GM12878 (cell line): ENCODE results near the gene MAPK1. TPM values are rescaled to one million over a fixed set of nuclear protein-coding genes. Genes with fewer than 3 reads are reported as not detected.

Experiments
- ATAC-seq: fragments of 200-7000 bp; cut with Tn5 transposase; 3 replicates; pipeline ENCODE4 v1.9.1; 2020; ENCODE audit warnings: mild to moderate bottlenecking, moderate library complexity
- BruUV-seq: library from RNA; stranded (reverse); fragments of 400-500 nt; replicated peaks from 2 replicates; lab custom pipeline; 2021; lab: Mats Ljungman, UMichigan
- CTCF ChIA-PET: fragments of 300-600 bp; sonication (Branson Sonifier 250); formaldehyde crosslinking; extraction: SDS; loops from one replicate; lab custom pipeline; 2021; ENCODE audit warnings: inconsistent platforms; lab: Yijun Ruan, JAX
- POLR2A ChIA-PET: fragments of 350-600 bp; formaldehyde crosslinking; extraction: SDS; loops from one replicate; lab custom pipeline; 2021; ENCODE audit warnings: inconsistent platforms; lab: Charles Lee
- RAD21 ChIA-PET: fragments of 300-600 bp; sonication (Branson Sonifier 250); formaldehyde crosslinking; loops from one replicate; lab custom pipeline; 2023; ENCODE audit warnings: antibody characterized with exemption; ENCODE audit not compliant: unreplicated experiment; lab: Charles Lee
- SMC1A ChIA-PET: fragments of 300-600 bp; sonication (Branson Sonifier 250); formaldehyde crosslinking; loops from one replicate; lab custom pipeline; 2023; ENCODE audit not compliant: unreplicated experiment, uncharacterized antibody; lab: Charles Lee
- DNase-seq: peaks from one replicate; pipeline ENCODE4 v3.0.0-alpha.2; 2011; ENCODE audit warnings: low read depth, low spot score
- FAIRE-seq: peaks from 3 replicates; lab custom pipeline; 2011; peaks lifted over from hg19 to GRCh38; lab: Jason Lieb, UNC
- H2AFZ ChIP-seq: 2 replicates; pipeline ENCODE4 v1.6.0; 2011; ENCODE audit warnings: low read depth, low read length, control low read depth; ENCODE audit not compliant: control insufficient read depth
- H3K27ac ChIP-seq: 2 replicates; pipeline ENCODE4 v1.5.1; 2011; ENCODE audit warnings: control low read depth; ENCODE audit not compliant: control insufficient read depth, insufficient read depth
- H3K27me3 ChIP-seq, 2 experiments: replicated peaks in 1 of 2; 2 replicates each; pipeline versions ENCODE4 v1.6.0 to v1.6.1; 2011; ENCODE audit warnings: low read length in 1 of 2; ENCODE audit not compliant: control insufficient read depth in 2 of 2, insufficient read depth in 2 of 2
- H3K36me3 ChIP-seq, 2 experiments: 2 replicates each; pipeline ENCODE4 v1.5.1; 2011; ENCODE audit warnings: low read length in 1 of 2; ENCODE audit not compliant: control insufficient read depth in 2 of 2, insufficient read depth in 2 of 2
- H3K4me1 ChIP-seq: 2 replicates; pipeline ENCODE4 v1.6.1; 2011; ENCODE audit warnings: mild to moderate bottlenecking, low read length, moderate library complexity, mixed read lengths; ENCODE audit not compliant: control insufficient read depth, insufficient read depth
- H3K4me2 ChIP-seq: 2 replicates; pipeline ENCODE4 v1.6.0; 2011; ENCODE audit warnings: control low read depth; ENCODE audit not compliant: control insufficient read depth, insufficient read depth
- H3K4me3 ChIP-seq: fragments of 200-600 bp; sonication (generic); 2 replicates; pipeline ENCODE4 v1.5.1; 2016
- H3K79me2 ChIP-seq: 2 replicates; pipeline ENCODE4 v1.6.0; 2011; ENCODE audit warnings: low read length; ENCODE audit not compliant: control insufficient read depth, insufficient read depth
- H3K9ac ChIP-seq: 2 replicates; pipeline ENCODE4 v1.8.0; 2011; ENCODE audit warnings: low read length, control low read depth, mixed read lengths; ENCODE audit not compliant: control insufficient read depth, insufficient read depth
- H3K9me3 ChIP-seq: replicated peaks from 3 replicates; pipeline ENCODE4 v1.5.1; 2011; ENCODE audit warnings: mild to moderate bottlenecking, low read length; ENCODE audit not compliant: control insufficient read depth, insufficient read depth
- H4K20me1 ChIP-seq: 2 replicates; pipeline ENCODE4 v1.6.0; 2011; ENCODE audit not compliant: control insufficient read depth, insufficient read depth
- BACH1 ChIP-seq: fragments of 450-650 bp; IDR thresholded peaks from 2 replicates; pipeline ENCODE4 v1.6.1; 2017; ENCODE audit warnings: mild to moderate bottlenecking, borderline replicate concordance
- BCL11A ChIP-seq: IDR thresholded peaks from 2 replicates; pipeline ENCODE4 v1.6.1; 2011; ENCODE audit warnings: low read depth, low read length
- BMI1 ChIP-seq: fragments of 450-650 bp; IDR thresholded peaks from 2 replicates; pipeline ENCODE4 v1.6.1; 2016; ENCODE audit warnings: mild to moderate bottlenecking, moderate library complexity, borderline replicate concordance
- CHD2 ChIP-seq: IDR thresholded peaks from 2 replicates; pipeline ENCODE4 v1.6.1; 2011; ENCODE audit warnings: low read depth, low read length, improper control_type of control experiment, borderline replicate concordance
- CREM ChIP-seq: IDR thresholded peaks from 2 replicates; pipeline ENCODE4 v1.6.1; 2014; ENCODE audit warnings: antibody characterized with exemption, low read depth
- HDGF ChIP-seq: fragments of 450-650 bp; IDR thresholded peaks from 2 replicates; pipeline ENCODE4 v1.6.1; 2016; ENCODE audit warnings: antibody characterized with exemption
- IKZF1 ChIP-seq: fragments of 450-650 bp; conservative IDR thresholded peaks from 2 replicates; pipeline ENCODE4 v1.6.1; 2017; ENCODE audit warnings: antibody characterized with exemption, mild to moderate bottlenecking
- MEF2B ChIP-seq: fragments of 450-650 bp; IDR thresholded peaks from 2 replicates; pipeline ENCODE4 v1.6.1; 2018; ENCODE audit warnings: mild to moderate bottlenecking, moderate library complexity; ENCODE audit not compliant: partially characterized antibody, poor library complexity, severe bottlenecking
- MTA2 ChIP-seq: fragments of 450-650 bp; IDR thresholded peaks from 2 replicates; pipeline ENCODE4 v1.6.1; 2016; ENCODE audit warnings: low read depth, mild to moderate bottlenecking, moderate library complexity
- MYC ChIP-seq: IDR thresholded peaks from 2 replicates; pipeline ENCODE4 v1.6.1; 2011; ENCODE audit warnings: mild to moderate bottlenecking, low read length, moderate library complexity, inconsistent platforms; ENCODE audit not compliant: insufficient read depth, insufficient replicate concordance, insufficient read length, severe bottlenecking
- NFIC ChIP-seq: IDR thresholded peaks from 2 replicates; pipeline ENCODE4 v1.6.1; 2012; ENCODE audit warnings: low read depth, mild to moderate bottlenecking, inconsistent platforms, low read length, moderate library complexity
- POU2F2 ChIP-seq: IDR thresholded peaks from 3 replicates; pipeline ENCODE4 v1.6.1; 2011; ENCODE audit warnings: low read depth, mild to moderate bottlenecking, low read length, borderline replicate concordance
- RB1 ChIP-seq: fragments of 450-650 bp; formaldehyde crosslinking; IDR thresholded peaks from 2 replicates; pipeline ENCODE4 v1.6.1; 2017; ENCODE audit warnings: mild to moderate bottlenecking, borderline replicate concordance
- RUNX3 ChIP-seq: IDR thresholded peaks from 2 replicates; pipeline ENCODE4 v1.6.1; 2012; ENCODE audit warnings: low read length, inconsistent platforms
- SIN3A ChIP-seq: IDR thresholded peaks from 2 replicates; pipeline ENCODE4 v1.6.1; 2012; ENCODE audit warnings: low read depth, low read length, improper control_type of control experiment
- TCF12 ChIP-seq: IDR thresholded peaks from 2 replicates; pipeline ENCODE4 v1.6.1; 2011; ENCODE audit warnings: low read depth, mild to moderate bottlenecking, low read length
- YY1 ChIP-seq: IDR thresholded peaks from 2 replicates; pipeline ENCODE4 v1.6.1; 2011; ENCODE audit warnings: low read depth, mild to moderate bottlenecking, low read length
- WGBS: methylation state at CpG from one replicate; pipeline ENCODE4 v1.1.6; 2016; ENCODE audit warnings: low lambda C conversion rate; ENCODE audit not compliant: insufficient replicate concordance, insufficient coverage; ENCODE audit errors: missing lambda C conversion rate; 5-methylcytosine and 5-hydroxymethylcytosine counted together
- in situ Hi-C: fragments of 300-500 bp; cut with MboI; formaldehyde crosslinking; loops from 9 replicates; pipeline ENCODE4 v1.14.3; 2018; ENCODE audit warnings: mixed read lengths
- intact Hi-C: fragments of 100-400 bp; cut with micrococcal nuclease; formaldehyde crosslinking; loops from one replicate; pipeline ENCODE4 v1.14.2; 2022; ENCODE audit not compliant: unreplicated experiment
- polyA plus RNA-seq, 11 experiments: library from polyadenylated mRNA; depleted of rRNA in 4 of 11; unstranded in 6 of 11; stranded (reverse) in 5 of 11; fragments of >200 nt; fragmentation: Nextera tagmentation in 4 of 11; fragmentation: Illumina TruSeq in 1 of 11; extraction: Ambion mirVana in 4 of 11; extraction: Trizol in 1 of 11; gene quantifications; 1 replicate in 1 of 11; 2 replicates in 10 of 11; pipeline versions ENCODE4 v1.2.1 to v1.2.3, GENCODE V29; 2011 to 2016; ENCODE audit warnings: inconsistent platforms in 2 of 11, missing spikeins in 2 of 11, low read depth in 1 of 11
- total RNA-seq, 4 experiments: library from RNA; depleted of rRNA in 3 of 4; stranded (reverse); fragments of >200 nt in 3 of 4; fragmentation: Illumina TruSeq in 1 of 4; extraction: Trizol in 1 of 4; gene quantifications; 2 replicates each; pipeline versions ENCODE4 v1.2.1 to v1.2.3, GENCODE V29; 2013 to 2021
- TF ChIP-seq, protein P1 (sequence below), 3 experiments: IDR thresholded peaks in 2 of 3; conservative IDR thresholded peaks in 1 of 3; 2 replicates each; pipeline ENCODE4 v1.5.1; 2011; ENCODE audit warnings: low read depth in 3 of 3, low read length in 3 of 3, mild to moderate bottlenecking in 3 of 3, control low read depth in 2 of 3, moderate library complexity in 2 of 3, inconsistent platforms in 1 of 3, mixed read lengths in 1 of 3; ENCODE audit not compliant: control insufficient read depth in 2 of 3, insufficient read depth in 1 of 3; ENCODE audit errors: extremely low read depth in 1 of 3
- TF ChIP-seq, protein P2 (sequence below): IDR thresholded peaks from 2 replicates; pipeline ENCODE4 v1.6.1; 2012; ENCODE audit warnings: low read depth, low read length, improper control_type of control experiment

MAPK1 gene
- total and polyA plus RNA-seq, 10 of the 15 experiments (the other 5 are each of a cell fraction or from before 2014, with no cell fraction given): 7.0 to 123 (median 58.4) TPM

DNA sequence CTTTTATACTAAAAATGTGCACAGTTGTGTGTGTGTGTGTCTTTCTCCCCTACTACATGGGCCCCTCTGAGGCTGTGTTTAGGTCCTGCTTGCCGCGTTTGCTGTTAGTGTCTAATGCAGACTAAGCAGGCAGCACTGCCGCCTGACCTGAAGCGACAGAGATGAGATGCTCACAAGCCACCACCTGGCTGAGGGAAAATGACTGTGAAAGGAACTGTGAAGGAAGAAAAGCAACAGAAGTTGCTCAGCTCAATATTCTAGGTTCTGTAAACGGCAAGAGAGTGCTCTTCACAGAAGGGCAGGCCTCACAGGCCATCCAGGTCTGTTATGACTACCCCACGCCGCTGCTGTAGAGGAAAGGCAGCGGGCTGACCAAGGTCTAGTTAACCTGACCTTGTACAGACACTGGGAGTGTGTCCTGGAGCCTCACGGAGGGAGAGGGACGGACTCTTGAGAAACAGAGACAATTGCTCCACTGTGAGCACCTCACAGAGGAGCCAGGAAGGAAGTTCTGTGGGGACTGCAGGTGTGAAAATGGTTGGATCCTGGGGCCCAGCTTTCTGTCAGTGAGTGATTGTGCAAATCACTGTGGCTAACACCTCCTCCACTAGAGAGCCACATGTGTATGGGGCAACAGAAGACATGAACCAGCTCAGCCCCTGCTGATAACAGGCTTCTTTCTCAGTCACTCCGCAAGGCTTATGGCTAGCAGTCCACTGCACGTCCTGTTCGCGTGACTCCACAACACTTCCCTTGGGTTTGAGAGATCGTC lies 100.6 kb downstream of the MAPK1 start:
- RAD21 ChIA-PET: interaction anchor here (0.6 to 1.7 kb wide), 6 partner anchors 32 to 186 kb away, joined by 3 to 5 read pairs (median 3); partner anchors contain the start of gene PPM1F
- no TSS peak for BruUV-seq
- ATAC-seq (peak; percentile 79), DNase-seq (no peak), FAIRE-seq (peak; percentile 18)
- in situ Hi-C loops (no loop called here), intact Hi-C loops (no loop called here)
- Histone ChIP-seq H3K27ac (peak overlapping the region; percentile 76), H3K4me3 (no peak overlapping the region), H3K36me3 (peaks cover 17 to 19% of the 10 kb centered on the region in 2 experiments), H3K4me1 (peaks cover 52% of the 10 kb centered on the region), H3K9me3 (no peaks in the 10 kb centered on the region), H3K9ac (peak overlapping the region; percentile 23; the same call in 1 of the 2 replicates), H3K27me3 (no peaks in the 10 kb centered on the region), H2AFZ (no peak overlapping the region; the same call in 1 of the 2 replicates), H3K79me2 (no peaks in the 10 kb centered on the region), H3K4me2 (peak overlapping the region; percentile 34), H4K20me1 (no peaks in the 10 kb centered on the region)
- 89% methylated on average over 15 of the region's 15 CpGs for WGBS
- POLR2A ChIA-PET: interaction anchor here (0.5 to 1.6 kb wide), 5 partner anchors 9 to 93 kb away, joined by 3 to 7 read pairs (median 5); partner anchors contain the start of gene YPEL1
- SMC1A ChIA-PET: interaction anchor here (0.7 to 2.4 kb wide), 7 partner anchors 22 to 98 kb away, joined by 3 to 7 read pairs (median 4); no protein-coding TSS in a partner anchor
- CTCF ChIA-PET: interaction anchor here (0.6 to 1.3 kb wide), 6 partner anchors 21 to 170 kb away, joined by 3 to 6 read pairs (median 3); no protein-coding TSS in a partner anchor
- TF ChIP-seq RUNX3 (peak; percentile 79), CREM (no peak), BCL11A (peak; percentile 42; the same call in 1 of the 2 replicates), MEF2B (peak; percentile 77), NFIC (peak; percentile 18; the same call in 1 of the 2 replicates), BACH1 (peak; percentile 90; the same call in 1 of the 2 replicates), YY1 (0 out of 2 replicates have a peak, but pooled peaks have one; percentile 7), TCF12 (peak; percentile 57), MYC (peak; percentile 65), CHD2 (peak; percentile 78; the same call in 1 of the 2 replicates), MTA2 (peak; percentile 94), POU2F2 (peak; percentile 66; the same call in 1 of the 3 replicates), SIN3A (no peak), RB1 (no peak; the same call in 1 of the 2 replicates), HDGF (no peak; the same call in 1 of the 2 replicates), BMI1 (peak; percentile 35; the same call in 1 of the 2 replicates), IKZF1 (peak; percentile 97)
- TF ChIP-seq, protein P1, sequence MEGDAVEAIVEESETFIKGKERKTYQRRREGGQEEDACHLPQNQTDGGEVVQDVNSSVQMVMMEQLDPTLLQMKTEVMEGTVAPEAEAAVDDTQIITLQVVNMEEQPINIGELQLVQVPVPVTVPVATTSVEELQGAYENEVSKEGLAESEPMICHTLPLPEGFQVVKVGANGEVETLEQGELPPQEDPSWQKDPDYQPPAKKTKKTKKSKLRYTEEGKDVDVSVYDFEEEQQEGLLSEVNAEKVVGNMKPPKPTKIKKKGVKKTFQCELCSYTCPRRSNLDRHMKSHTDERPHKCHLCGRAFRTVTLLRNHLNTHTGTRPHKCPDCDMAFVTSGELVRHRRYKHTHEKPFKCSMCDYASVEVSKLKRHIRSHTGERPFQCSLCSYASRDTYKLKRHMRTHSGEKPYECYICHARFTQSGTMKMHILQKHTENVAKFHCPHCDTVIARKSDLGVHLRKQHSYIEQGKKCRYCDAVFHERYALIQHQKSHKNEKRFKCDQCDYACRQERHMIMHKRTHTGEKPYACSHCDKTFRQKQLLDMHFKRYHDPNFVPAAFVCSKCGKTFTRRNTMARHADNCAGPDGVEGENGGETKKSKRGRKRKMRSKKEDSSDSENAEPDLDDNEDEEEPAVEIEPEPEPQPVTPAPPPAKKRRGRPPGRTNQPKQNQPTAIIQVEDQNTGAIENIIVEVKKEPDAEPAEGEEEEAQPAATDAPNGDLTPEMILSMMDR (IDR thresholded peaks at IDR 0.05 in 2 of 3, conservative IDR thresholded peaks at IDR 0.05 in 1 of 3; ENCODE audit: control insufficient read depth in 2 of 3, extremely low read depth in 1 of 3, insufficient read depth in 1 of 3, low read depth in 3 of 3, low read length in 3 of 3): no peak
- TF ChIP-seq, protein P2, sequence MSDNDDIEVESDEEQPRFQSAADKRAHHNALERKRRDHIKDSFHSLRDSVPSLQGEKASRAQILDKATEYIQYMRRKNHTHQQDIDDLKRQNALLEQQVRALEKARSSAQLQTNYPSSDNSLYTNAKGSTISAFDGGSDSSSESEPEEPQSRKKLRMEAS: peak; percentile 25; the same call in 1 of the 2 replicates
